ENCODE measurements around the gene RAET1G. TPM values are rescaled to one million over a fixed set of nuclear protein-coding genes. Genes with fewer than 3 reads are reported as not detected.
"Not testable (repeated sequence)": the region's sequence is repeated elsewhere in the genome, so short reads cannot be mapped to it uniquely, and the experiment has no call there.

RAET1G gene
- total and polyA plus RNA-seq, 2 of the 13 experiments (the other 11 are each of a cell fraction or from before 2014, with no cell fraction given), result not detected

GRCh38 chr6:149908480-149908879 lies 14.4 kb downstream of the RAET1G start:
- intact Hi-C loops (cut with micrococcal nuclease; ENCODE audit: unreplicated experiment); DNase-seq (ENCODE audit: low spot score); H3K79me2 ChIP-seq (ENCODE audit: insufficient read depth, low read length); H3K4me1 ChIP-seq (ENCODE audit: insufficient read depth, low read length); in situ Hi-C loops (cut with HindIII; ENCODE audit: extremely low pct_ligation_motif_present, low pct_unique_long_range_greater_than_20kb); H3K9ac ChIP-seq (ENCODE audit: insufficient read depth, low read depth, low read length); POLR2A ChIA-PET; ATAC-seq; H3K4me3 ChIP-seq (replicated peaks in 1 of 3; ENCODE audit: insufficient read depth in 1 of 3, low read depth in 2 of 3, low read length in 3 of 3); H3K27ac ChIP-seq (ENCODE audit: extremely low read length, insufficient read depth, low read length); H2AFZ ChIP-seq (ENCODE audit: low read length); CTCF ChIA-PET (ENCODE audit: low intra/inter-chr PET ratio, low total read pairs); H4K20me1 ChIP-seq (ENCODE audit: insufficient read depth, low read length); BruUV-seq (replicated peaks); H3K36me3 ChIP-seq (replicated peaks in 1 of 2; ENCODE audit: control insufficient read depth in 1 of 2, insufficient read depth in 2 of 2, low read length in 2 of 2); H3K4me2 ChIP-seq (ENCODE audit: low read depth, low read length); FAIRE-seq: not testable (repeated sequence)
- H3K27me3 ChIP-seq (ENCODE audit: control insufficient read depth in 1 of 2, insufficient read depth in 2 of 2, low read length in 2 of 2), result peaks cover 7 to 41% of the 10 kb centered on the region in 2 experiments; a peak in 3 of 5 replicates
- WGBS (ENCODE audit: low lambda C conversion rate), result 22% methylated on average over 4 of the region's 4 CpGs
- H3K9me3 ChIP-seq (ENCODE audit: low read length), result peaks cover 12% of the 10 kb centered on the region
- TF ChIP-seq ZFP36 (IDR thresholded peaks at IDR 0.05; ENCODE audit: borderline replicate concordance, low read depth, low read length, partially characterized antibody), result peak; percentile 32

GRCh38 chr6:149907317-149907716 lies 15.6 kb downstream of the RAET1G start:
- CTCF ChIA-PET (ENCODE audit: low intra/inter-chr PET ratio, low total read pairs), result no interaction called here
- WGBS (ENCODE audit: low lambda C conversion rate), result 0% methylated on average over 2 of the region's 2 CpGs
- Histone ChIP-seq H3K4me1 (ENCODE audit: insufficient read depth, low read length) (peaks cover 9% of the 10 kb centered on the region; the same call in 1 of the 2 replicates), H3K27ac (ENCODE audit: extremely low read length, insufficient read depth, low read length) (no peak overlapping the region), H3K79me2 (ENCODE audit: insufficient read depth, low read length) (no peaks in the 10 kb centered on the region), H3K9ac (ENCODE audit: insufficient read depth, low read depth, low read length) (no peak overlapping the region), H3K4me2 (ENCODE audit: low read depth, low read length) (no peak overlapping the region), H3K9me3 (ENCODE audit: low read length) (peaks cover 12% of the 10 kb centered on the region), H3K27me3 (ENCODE audit: control insufficient read depth in 1 of 2, insufficient read depth in 2 of 2, low read length in 2 of 2) (peaks cover 6 to 39% of the 10 kb centered on the region in 2 experiments; a peak in 4 of 5 replicates), H2AFZ (ENCODE audit: low read length) (no peak overlapping the region), H3K36me3 (replicated peaks in 1 of 2; ENCODE audit: control insufficient read depth in 1 of 2, insufficient read depth in 2 of 2, low read length in 2 of 2) (no peaks in the 10 kb centered on the region), H3K4me3 (replicated peaks in 1 of 3; ENCODE audit: insufficient read depth in 1 of 3, low read depth in 2 of 3, low read length in 3 of 3) (no peak overlapping the region), H4K20me1 (ENCODE audit: insufficient read depth, low read length) (no peaks in the 10 kb centered on the region)
- in situ Hi-C loops (cut with HindIII; ENCODE audit: extremely low pct_ligation_motif_present, low pct_unique_long_range_greater_than_20kb) (no loop called here), intact Hi-C loops (cut with micrococcal nuclease; ENCODE audit: unreplicated experiment) (no loop called here)
- POLR2A ChIA-PET, result no interaction called here
- no TSS peak for BruUV-seq (replicated peaks)
- ATAC-seq (no peak), FAIRE-seq (no peak), DNase-seq (ENCODE audit: low spot score) (no peak)
- no peak for TF ChIP-seq ZNF329 (CRISPR knock-in tag; IDR thresholded peaks at IDR 0.05; ENCODE audit: low read depth)
- TF ChIP-seq MYNN (CRISPR knock-in tag; IDR thresholded peaks at IDR 0.05; ENCODE audit: low read depth), result no peak
- TF ChIP-seq SP2 (CRISPR knock-in tag; IDR thresholded peaks at IDR 0.05), result no peak
- TF ChIP-seq ZFP36L1 (CRISPR knock-in tag; IDR thresholded peaks at IDR 0.05), result no peak
- no peak for TF ChIP-seq ZNF512B (CRISPR knock-in tag; IDR thresholded peaks at IDR 0.05; ENCODE audit: borderline replicate concordance)
- TF ChIP-seq ZNF629 (CRISPR knock-in tag; conservative IDR thresholded peaks at IDR 0.05), result no peak
- TF ChIP-seq E2F5 (CRISPR knock-in tag; conservative IDR thresholded peaks at IDR 0.05), result no peak
- TF ChIP-seq ZNF296 (CRISPR knock-in tag; conservative IDR thresholded peaks at IDR 0.05), result no peak
- TF ChIP-seq KLF6 (CRISPR knock-in tag; IDR thresholded peaks at IDR 0.05), result no peak
- no peak for TF ChIP-seq ETV5 (CRISPR knock-in tag; IDR thresholded peaks at IDR 0.05; ENCODE audit: borderline replicate concordance)
- TF ChIP-seq ZNF10 (CRISPR knock-in tag; IDR thresholded peaks at IDR 0.05; ENCODE audit: borderline replicate concordance, low read depth), result no peak
